ENCODE results near the gene C11orf65.

Gene C11orf65, protein sequence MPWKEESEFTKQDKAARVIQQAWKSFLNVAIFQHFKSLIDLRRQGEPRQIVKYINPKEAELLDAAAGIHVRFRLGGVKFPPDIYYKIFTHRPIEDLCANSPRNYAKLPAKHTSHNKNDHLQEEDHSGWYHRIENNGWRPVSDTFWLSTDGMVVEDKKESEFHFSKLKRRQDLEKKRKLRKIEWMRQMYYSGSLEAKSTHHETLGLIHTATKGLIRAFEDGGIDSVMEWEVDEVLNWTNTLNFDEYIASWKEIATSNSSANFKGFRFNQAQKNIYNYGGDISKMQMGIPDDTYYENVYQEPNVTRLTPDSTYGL

DNA sequence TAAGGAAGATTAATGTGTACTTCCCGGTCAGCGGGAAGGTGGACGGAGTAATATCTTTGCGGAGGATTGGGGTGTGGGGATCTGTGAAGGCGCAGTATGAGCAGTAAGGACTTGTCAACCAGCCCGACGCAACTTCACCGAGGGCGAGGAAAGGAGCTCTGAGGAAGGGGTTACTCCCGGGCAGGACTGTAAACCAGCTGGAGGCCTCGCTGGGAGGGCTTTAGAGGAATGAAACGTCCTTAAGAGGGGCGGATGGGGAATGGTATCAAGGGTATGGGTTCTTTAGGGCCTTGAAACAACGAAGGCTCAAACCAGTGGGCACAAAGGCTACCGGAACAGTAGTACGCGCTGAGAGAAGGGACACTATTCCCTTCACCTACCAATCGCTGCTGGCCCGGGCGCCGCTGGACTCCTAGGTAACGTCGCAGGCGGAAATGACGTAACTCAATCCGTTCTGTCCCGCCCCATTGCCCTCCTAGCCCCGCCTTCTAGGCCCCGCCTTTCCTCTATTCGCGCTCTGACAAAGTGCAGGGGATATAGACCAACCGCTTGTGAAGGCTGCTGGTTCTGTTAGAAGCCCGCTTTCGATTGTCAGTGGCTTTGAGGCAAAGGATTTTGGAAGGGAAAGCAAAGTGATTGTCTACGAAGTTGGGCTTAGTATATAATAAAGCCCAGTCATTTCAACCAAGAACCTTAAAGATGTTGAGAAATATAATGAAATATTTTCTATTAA, at the start of gene C11orf65:
C11orf65 (minus strand) TSS at position 439 of the 733 bp plus-strand sequence. CDS start 5,970 bp downstream, outside the sequence.
- Histone ChIP-seq H3K27ac (ENCODE audit: poor library complexity, severe bottlenecking) (peak within 1 kb of the TSS; percentile 74), H3K9me3 (ENCODE audit: severe bottlenecking) (no peaks in the 10 kb centered on the region), H3K4me1 (ENCODE audit: insufficient read depth, poor library complexity, severe bottlenecking) (no peaks in the 10 kb centered on the region), H3K27me3 (ENCODE audit: insufficient read depth, poor library complexity, severe bottlenecking) (no peaks in the 10 kb centered on the region), H3K4me3 (ENCODE audit: severe bottlenecking) (peak within 1 kb of the TSS; percentile 56), H3K36me3 (ENCODE audit: low read depth) (no peaks in the 10 kb centered on the region)
- TF ChIP-seq, protein P1, sequence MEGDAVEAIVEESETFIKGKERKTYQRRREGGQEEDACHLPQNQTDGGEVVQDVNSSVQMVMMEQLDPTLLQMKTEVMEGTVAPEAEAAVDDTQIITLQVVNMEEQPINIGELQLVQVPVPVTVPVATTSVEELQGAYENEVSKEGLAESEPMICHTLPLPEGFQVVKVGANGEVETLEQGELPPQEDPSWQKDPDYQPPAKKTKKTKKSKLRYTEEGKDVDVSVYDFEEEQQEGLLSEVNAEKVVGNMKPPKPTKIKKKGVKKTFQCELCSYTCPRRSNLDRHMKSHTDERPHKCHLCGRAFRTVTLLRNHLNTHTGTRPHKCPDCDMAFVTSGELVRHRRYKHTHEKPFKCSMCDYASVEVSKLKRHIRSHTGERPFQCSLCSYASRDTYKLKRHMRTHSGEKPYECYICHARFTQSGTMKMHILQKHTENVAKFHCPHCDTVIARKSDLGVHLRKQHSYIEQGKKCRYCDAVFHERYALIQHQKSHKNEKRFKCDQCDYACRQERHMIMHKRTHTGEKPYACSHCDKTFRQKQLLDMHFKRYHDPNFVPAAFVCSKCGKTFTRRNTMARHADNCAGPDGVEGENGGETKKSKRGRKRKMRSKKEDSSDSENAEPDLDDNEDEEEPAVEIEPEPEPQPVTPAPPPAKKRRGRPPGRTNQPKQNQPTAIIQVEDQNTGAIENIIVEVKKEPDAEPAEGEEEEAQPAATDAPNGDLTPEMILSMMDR (IDR thresholded peaks at IDR 0.05; ENCODE audit: poor library complexity, severe bottlenecking) = no peak
- DNase-seq (ENCODE audit: low spot score) (peak; percentile 95), ATAC-seq (ENCODE audit: low read depth) (peak; percentile 99)

DNA sequence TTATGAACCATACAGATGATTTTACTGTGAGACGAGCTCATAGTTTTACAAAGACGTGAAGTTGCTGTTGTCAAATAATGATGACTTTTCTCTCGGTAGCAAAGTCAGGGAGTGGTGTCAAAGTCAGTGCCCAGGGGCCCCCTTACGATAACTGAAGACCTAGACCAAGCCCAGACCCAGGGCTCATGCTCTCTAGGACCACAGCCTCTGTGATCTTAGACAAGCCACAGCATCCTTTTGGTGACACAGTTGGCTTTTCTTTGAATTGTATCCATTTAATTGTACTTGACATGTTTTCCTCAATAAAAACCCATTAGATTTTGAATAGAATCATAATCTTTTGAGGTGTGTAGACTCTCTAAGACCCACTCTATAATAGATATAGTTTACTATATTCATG, 48.8 kb upstream of the C11orf65 start:
- ATAC-seq (ENCODE audit: low read depth) = no peak
- H3K4me3 ChIP-seq (ENCODE audit: severe bottlenecking) = no peak overlapping the region
- no peaks in the 10 kb centered on the region for H3K36me3 ChIP-seq (ENCODE audit: low read depth)
- TF ChIP-seq, protein P1 (IDR thresholded peaks at IDR 0.05; ENCODE audit: poor library complexity, severe bottlenecking) = no peak
- no peaks in the 10 kb centered on the region for H3K27me3 ChIP-seq (ENCODE audit: insufficient read depth, poor library complexity, severe bottlenecking)
- no peaks in the 10 kb centered on the region for H3K9me3 ChIP-seq (ENCODE audit: severe bottlenecking)
- DNase-seq (ENCODE audit: low spot score) = no peak
- no peak overlapping the region for H3K27ac ChIP-seq (ENCODE audit: poor library complexity, severe bottlenecking)
- H3K4me1 ChIP-seq (ENCODE audit: insufficient read depth, poor library complexity, severe bottlenecking) = no peaks in the 10 kb centered on the region

DNA sequence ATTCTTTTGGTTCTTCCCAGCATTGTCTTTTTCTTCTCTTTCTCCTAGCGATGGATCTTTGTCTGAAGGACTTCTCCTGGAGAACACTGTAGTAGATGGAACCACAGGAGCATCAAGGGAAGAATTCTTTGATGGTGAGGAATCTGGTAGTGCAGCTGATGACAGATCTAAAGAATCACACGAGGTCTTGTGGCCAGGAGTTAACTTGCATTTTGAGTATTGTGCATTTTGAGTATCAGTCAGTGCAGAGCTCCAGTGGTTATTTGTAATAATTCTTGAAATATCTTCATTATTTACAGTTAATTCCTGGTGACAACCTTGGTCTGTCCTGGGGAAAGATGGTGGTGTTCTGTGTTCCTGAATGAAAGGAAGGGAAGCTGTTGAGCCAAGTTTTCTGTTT, 45.4 kb upstream of the C11orf65 start:
- Histone ChIP-seq H3K4me3 (ENCODE audit: severe bottlenecking) (no peak overlapping the region), H3K27me3 (ENCODE audit: insufficient read depth, poor library complexity, severe bottlenecking) (no peaks in the 10 kb centered on the region), H3K9me3 (ENCODE audit: severe bottlenecking) (no peaks in the 10 kb centered on the region), H3K36me3 (ENCODE audit: low read depth) (no peaks in the 10 kb centered on the region), H3K27ac (ENCODE audit: poor library complexity, severe bottlenecking) (no peak overlapping the region), H3K4me1 (ENCODE audit: insufficient read depth, poor library complexity, severe bottlenecking) (no peaks in the 10 kb centered on the region)
- no peak for DNase-seq (ENCODE audit: low spot score)
- TF ChIP-seq, protein P1 (IDR thresholded peaks at IDR 0.05; ENCODE audit: poor library complexity, severe bottlenecking) = no peak
- no peak for ATAC-seq (ENCODE audit: low read depth)

DNA sequence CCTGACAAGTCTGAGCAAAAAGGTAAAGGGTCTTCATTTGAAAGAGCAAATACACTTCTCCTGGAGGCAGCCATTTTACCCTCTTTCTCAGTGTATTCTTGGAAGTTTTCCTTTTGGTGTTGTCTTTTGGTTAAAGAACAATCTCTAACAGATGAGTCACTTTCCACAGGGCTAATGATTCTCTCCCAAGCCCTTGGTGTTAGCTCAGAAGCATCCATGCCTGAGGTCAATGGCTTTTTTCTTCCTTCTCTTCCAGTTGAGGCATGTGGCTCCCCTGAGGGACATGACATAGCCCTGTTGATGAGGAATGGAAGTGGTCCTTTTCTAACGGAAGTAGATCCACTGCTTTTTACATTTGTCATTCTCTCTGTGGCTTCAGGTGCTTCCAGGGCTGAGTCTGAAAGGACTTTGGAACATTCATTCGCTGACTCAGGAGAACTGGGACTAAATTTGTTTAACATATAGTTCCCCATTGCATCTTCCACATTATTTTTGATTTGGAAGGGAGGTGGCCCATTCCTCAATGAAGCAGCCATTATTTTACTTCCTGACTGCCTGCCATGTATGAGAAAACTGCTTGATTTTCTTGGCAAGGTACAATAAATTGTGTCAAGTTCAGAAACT, 44.6 kb upstream of the C11orf65 start:
- DNase-seq (ENCODE audit: low spot score) = no peak
- no peaks in the 10 kb centered on the region for H3K36me3 ChIP-seq (ENCODE audit: low read depth)
- H3K4me3 ChIP-seq (ENCODE audit: severe bottlenecking) = no peak overlapping the region
- H3K4me1 ChIP-seq (ENCODE audit: insufficient read depth, poor library complexity, severe bottlenecking) = no peaks in the 10 kb centered on the region
- no peaks in the 10 kb centered on the region for H3K9me3 ChIP-seq (ENCODE audit: severe bottlenecking)
- no peak overlapping the region for H3K27ac ChIP-seq (ENCODE audit: poor library complexity, severe bottlenecking)
- TF ChIP-seq, protein P1 (IDR thresholded peaks at IDR 0.05; ENCODE audit: poor library complexity, severe bottlenecking) = no peak
- ATAC-seq (ENCODE audit: low read depth) = peak; percentile 57; the same call in 2 of the 3 replicates
- H3K27me3 ChIP-seq (ENCODE audit: insufficient read depth, poor library complexity, severe bottlenecking) = no peaks in the 10 kb centered on the region

All from RWPE2 (cell line).